Karpas-422 (cell line): ENCODE data around the gene GAS7. TPM values are rescaled to one million over a fixed set of nuclear protein-coding genes. Genes with fewer than 3 reads are reported as not detected.

ENCODE experiments used
- DNase-seq: peaks from one replicate; pipeline ENCODE4 v3.0.0-alpha.2; 2015
- H2AFZ ChIP-seq: fragments of 200-600 bp; sonication (generic); 2 replicates; pipeline ENCODE4 v1.6.1; 2014; ENCODE audit warnings: antibody characterized with exemption, low read length, mixed read lengths
- H3K27ac ChIP-seq: fragments of 200-600 bp; sonication (generic); 2 replicates; pipeline ENCODE4 v1.5.1; 2014; ENCODE audit warnings: mild to moderate bottlenecking, low read length, moderate library complexity
- H3K27me3 ChIP-seq: fragments of 200-600 bp; sonication (generic); 2 replicates; pipeline ENCODE4 v1.6.1; 2014; ENCODE audit warnings: low read length, mixed read lengths
- H3K36me3 ChIP-seq: fragments of 200-600 bp; sonication (generic); 2 replicates; pipeline ENCODE4 v1.6.1; 2014; ENCODE audit warnings: low read length, mixed read lengths; ENCODE audit not compliant: insufficient read depth
- H3K4me1 ChIP-seq: fragments of 200-600 bp; sonication (generic); 2 replicates; pipeline ENCODE4 v1.6.1; 2014; ENCODE audit warnings: mild to moderate bottlenecking, low read length, mixed read lengths
- H3K4me2 ChIP-seq: fragments of 200-600 bp; sonication (generic); 2 replicates; pipeline ENCODE4 v1.6.1; 2014; ENCODE audit warnings: low read length, low read depth, mild to moderate bottlenecking; ENCODE audit not compliant: poor library complexity, severe bottlenecking
- H3K4me3 ChIP-seq: fragments of 200-600 bp; sonication (generic); 2 replicates; pipeline ENCODE4 v1.5.1; 2014; ENCODE audit warnings: mild to moderate bottlenecking, antibody characterized with exemption, low read length, mixed read lengths
- H3K79me2 ChIP-seq: fragments of 200-600 bp; sonication (generic); 2 replicates; pipeline ENCODE4 v1.6.1; 2014; ENCODE audit warnings: mild to moderate bottlenecking, low read length, mixed read lengths
- H3K9ac ChIP-seq: fragments of 200-600 bp; sonication (generic); 2 replicates; pipeline ENCODE4 v1.6.0; 2014; ENCODE audit warnings: low read length
- H3K9me2 ChIP-seq: fragments of 200-600 bp; sonication (generic), shearing (Covaris generic); replicated peaks from 2 replicates; pipeline ENCODE4 v1.6.0; 2014; ENCODE audit warnings: mild to moderate bottlenecking, low read length, moderate library complexity; ENCODE audit not compliant: insufficient read depth
- H3K9me3 ChIP-seq: fragments of 300-700, 200-600 bp; sonication (generic); 2 replicates; pipeline ENCODE4 v1.6.1; 2014; ENCODE audit warnings: low read length, mixed read lengths
- H4K20me1 ChIP-seq: fragments of 200-600 bp; sonication (generic); 2 replicates; pipeline ENCODE4 v1.6.1; 2014; ENCODE audit warnings: mild to moderate bottlenecking, antibody characterized with exemption, low read length, low read depth; ENCODE audit not compliant: insufficient read depth
- total RNA-seq: library from RNA; depleted of rRNA; stranded (reverse); fragments of >200 nt; shearing (Covaris generic); gene quantifications from 2 replicates; pipeline ENCODE4 v1.2.3, GENCODE V29; 2014; ENCODE audit warnings: low replicate concordance

Gene GAS7
- total RNA-seq, 1 experiment from 2014 or later = 79.9 TPM

GRCh38 chr17:9880582-9880999, 317.8 kb downstream of the GAS7 start:
- Histone ChIP-seq H3K9me3 (peaks cover 7% of the 10 kb centered on the region), H3K9me2 (no peaks in the 10 kb centered on the region), H3K4me2 (no peak overlapping the region), H3K4me3 (no peak overlapping the region), H3K4me1 (no peaks in the 10 kb centered on the region), H3K27me3 (0 out of 2 replicates have a peak, but pooled peaks cover 3% of the 10 kb centered on the region), H3K9ac (no peak overlapping the region), H3K27ac (no peak overlapping the region), H2AFZ (no peak overlapping the region), H4K20me1 (no peaks in the 10 kb centered on the region), H3K36me3 (no peaks in the 10 kb centered on the region), H3K79me2 (no peaks in the 10 kb centered on the region)
- DNase-seq = no peak

- Histone ChIP-seq H3K9me2 (no peaks in the 10 kb centered on the region), H3K9ac (no peak overlapping the region), H3K79me2 (no peaks in the 10 kb centered on the region), H3K36me3 (no peaks in the 10 kb centered on the region), H4K20me1 (no peaks in the 10 kb centered on the region), H3K4me2 (no peak overlapping the region), H3K4me3 (no peak overlapping the region), H3K27ac (no peak overlapping the region), H2AFZ (no peak overlapping the region), H3K9me3 (peaks cover 7% of the 10 kb centered on the region), H3K4me1 (no peaks in the 10 kb centered on the region), H3K27me3 (0 out of 2 replicates have a peak, but pooled peaks cover 3% of the 10 kb centered on the region)
- DNase-seq = no peak
These were observed 319.4 kb downstream of the GAS7 start for GRCh38 chr17:9878786-9879525.

GRCh38 chr17:9878356-9878755, 320.1 kb downstream of the GAS7 start:
- Histone ChIP-seq H3K79me2 (no peaks in the 10 kb centered on the region), H3K9me3 (peaks cover 3% of the 10 kb centered on the region), H3K4me2 (no peak overlapping the region), H3K9ac (no peak overlapping the region), H4K20me1 (no peaks in the 10 kb centered on the region), H3K27me3 (0 out of 2 replicates have a peak, but pooled peaks cover 3% of the 10 kb centered on the region), H3K27ac (no peak overlapping the region), H3K4me1 (no peaks in the 10 kb centered on the region), H2AFZ (no peak overlapping the region), H3K36me3 (no peaks in the 10 kb centered on the region), H3K4me3 (no peak overlapping the region), H3K9me2 (no peaks in the 10 kb centered on the region)
- DNase-seq = no peak

GRCh38 chr17:9875441-9875840, 323.0 kb downstream of the GAS7 start:
- no peaks in the 10 kb centered on the region for H3K9me3 ChIP-seq
- H3K9me2 ChIP-seq = no peaks in the 10 kb centered on the region
- no peak overlapping the region for H2AFZ ChIP-seq
- H3K27me3 ChIP-seq = no peaks in the 10 kb centered on the region
- no peak overlapping the region for H3K4me2 ChIP-seq
- no peaks in the 10 kb centered on the region for H4K20me1 ChIP-seq
- H3K9ac ChIP-seq = no peak overlapping the region
- H3K27ac ChIP-seq = no peak overlapping the region
- no peaks in the 10 kb centered on the region for H3K4me1 ChIP-seq
- H3K4me3 ChIP-seq = no peak overlapping the region
- no peak for DNase-seq
- H3K79me2 ChIP-seq = no peaks in the 10 kb centered on the region
- no peaks in the 10 kb centered on the region for H3K36me3 ChIP-seq

- H3K9ac ChIP-seq = no peak overlapping the region
- H3K4me1 ChIP-seq = no peaks in the 10 kb centered on the region
- H3K36me3 ChIP-seq = no peaks in the 10 kb centered on the region
- no peak overlapping the region for H3K4me2 ChIP-seq
- no peak overlapping the region for H2AFZ ChIP-seq
- H3K79me2 ChIP-seq = no peaks in the 10 kb centered on the region
- H4K20me1 ChIP-seq = no peaks in the 10 kb centered on the region
- H3K27me3 ChIP-seq = no peaks in the 10 kb centered on the region
- H3K27ac ChIP-seq = no peak overlapping the region
- no peaks in the 10 kb centered on the region for H3K9me3 ChIP-seq
- no peak for DNase-seq
- H3K4me3 ChIP-seq = no peak overlapping the region
- no peaks in the 10 kb centered on the region for H3K9me2 ChIP-seq
These were observed 323.7 kb downstream of the GAS7 start for GRCh38 chr17:9874722-9875121.

GRCh38 chr17:9872852-9873251, 325.6 kb downstream of the GAS7 start:
- no peaks in the 10 kb centered on the region for H3K36me3 ChIP-seq
- no peaks in the 10 kb centered on the region for H3K9me3 ChIP-seq
- H3K9ac ChIP-seq = no peak overlapping the region
- H3K79me2 ChIP-seq = no peaks in the 10 kb centered on the region
- no peak for DNase-seq
- H3K9me2 ChIP-seq = no peaks in the 10 kb centered on the region
- no peaks in the 10 kb centered on the region for H4K20me1 ChIP-seq
- no peak overlapping the region for H2AFZ ChIP-seq
- no peaks in the 10 kb centered on the region for H3K4me1 ChIP-seq
- no peak overlapping the region for H3K27ac ChIP-seq
- no peak overlapping the region for H3K4me3 ChIP-seq
- no peaks in the 10 kb centered on the region for H3K27me3 ChIP-seq
- no peak overlapping the region for H3K4me2 ChIP-seq

- Histone ChIP-seq H3K4me1 (no peaks in the 10 kb centered on the region), H3K4me3 (no peak overlapping the region), H3K4me2 (no peak overlapping the region), H3K27me3 (no peaks in the 10 kb centered on the region; the same call in 1 of the 2 replicates), H4K20me1 (no peaks in the 10 kb centered on the region), H3K36me3 (no peaks in the 10 kb centered on the region), H3K9me3 (no peaks in the 10 kb centered on the region), H3K27ac (no peak overlapping the region), H3K9ac (no peak overlapping the region), H3K79me2 (no peaks in the 10 kb centered on the region), H3K9me2 (no peaks in the 10 kb centered on the region), H2AFZ (no peak overlapping the region)
- DNase-seq = no peak
These were observed 329.9 kb downstream of the GAS7 start for GRCh38 chr17:9868552-9868951.

- Histone ChIP-seq H3K9me2 (no peaks in the 10 kb centered on the region), H3K27me3 (peaks cover 7% of the 10 kb centered on the region), H3K4me2 (no peak overlapping the region), H4K20me1 (no peaks in the 10 kb centered on the region), H3K27ac (no peak overlapping the region), H3K4me1 (no peaks in the 10 kb centered on the region), H3K4me3 (no peak overlapping the region), H3K9ac (no peak overlapping the region), H3K79me2 (no peaks in the 10 kb centered on the region), H2AFZ (no peak overlapping the region), H3K36me3 (no peaks in the 10 kb centered on the region), H3K9me3 (no peaks in the 10 kb centered on the region)
- no peak for DNase-seq
These were observed 332.8 kb downstream of the GAS7 start for GRCh38 chr17:9865586-9865985.
